A673 (cell line): ENCODE results near the gene TMTC4.

Experiments
- EZH2 ChIP-seq: fragments of 200-600 bp; sonication (generic); IDR thresholded peaks from 2 replicates; pipeline ENCODE4 v1.6.1; 2017; ENCODE audit warnings: borderline replicate concordance, low read depth, mild to moderate bottlenecking, mixed read lengths, antibody characterized with exemption, low read length; ENCODE audit not compliant: poor library complexity, severe bottlenecking
- TF ChIP-seq, protein P1 (sequence below): fragments of 300-800, 200-600 bp; sonication (generic); conservative IDR thresholded peaks from 2 replicates; pipeline ENCODE4 v1.5.1; 2017; ENCODE audit warnings: low read depth, mild to moderate bottlenecking, antibody characterized with exemption, low read length, moderate library complexity, mixed read lengths

DNA sequence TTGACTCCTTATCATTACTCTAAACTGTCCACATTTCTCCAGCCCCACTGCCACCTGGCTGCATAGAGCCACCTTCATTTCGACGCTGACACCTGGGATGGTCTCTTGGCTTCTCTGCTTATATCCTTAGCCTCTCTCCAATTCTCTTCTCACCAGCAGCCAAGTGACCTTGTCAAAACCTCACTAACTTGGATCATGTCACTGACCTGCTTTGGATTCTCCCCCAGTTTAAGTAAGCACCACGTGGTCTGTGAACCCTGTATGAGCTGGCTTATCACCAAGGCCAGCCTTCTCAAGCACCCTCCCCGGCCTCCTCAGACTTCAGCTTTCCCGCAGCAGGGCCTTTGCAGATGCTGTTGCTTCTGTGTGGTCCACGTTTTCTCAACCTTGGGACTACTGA is 73.7 kb downstream of the TMTC4 start:
- TF ChIP-seq, protein P1, sequence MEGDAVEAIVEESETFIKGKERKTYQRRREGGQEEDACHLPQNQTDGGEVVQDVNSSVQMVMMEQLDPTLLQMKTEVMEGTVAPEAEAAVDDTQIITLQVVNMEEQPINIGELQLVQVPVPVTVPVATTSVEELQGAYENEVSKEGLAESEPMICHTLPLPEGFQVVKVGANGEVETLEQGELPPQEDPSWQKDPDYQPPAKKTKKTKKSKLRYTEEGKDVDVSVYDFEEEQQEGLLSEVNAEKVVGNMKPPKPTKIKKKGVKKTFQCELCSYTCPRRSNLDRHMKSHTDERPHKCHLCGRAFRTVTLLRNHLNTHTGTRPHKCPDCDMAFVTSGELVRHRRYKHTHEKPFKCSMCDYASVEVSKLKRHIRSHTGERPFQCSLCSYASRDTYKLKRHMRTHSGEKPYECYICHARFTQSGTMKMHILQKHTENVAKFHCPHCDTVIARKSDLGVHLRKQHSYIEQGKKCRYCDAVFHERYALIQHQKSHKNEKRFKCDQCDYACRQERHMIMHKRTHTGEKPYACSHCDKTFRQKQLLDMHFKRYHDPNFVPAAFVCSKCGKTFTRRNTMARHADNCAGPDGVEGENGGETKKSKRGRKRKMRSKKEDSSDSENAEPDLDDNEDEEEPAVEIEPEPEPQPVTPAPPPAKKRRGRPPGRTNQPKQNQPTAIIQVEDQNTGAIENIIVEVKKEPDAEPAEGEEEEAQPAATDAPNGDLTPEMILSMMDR: no peak
- TF ChIP-seq EZH2: no peak
